AG04449 (cell line): ENCODE measurements around the gene ITIH5.

Experiments
- CTCF ChIA-PET: fragments of 350-600 bp; formaldehyde crosslinking; extraction: SDS; loops from one replicate; lab custom pipeline; 2021; ENCODE audit warnings: antibody characterized with exemption; lab: Yijun Ruan, JAX
- POLR2A ChIA-PET: fragments of 400-600, 350-600 bp; formaldehyde crosslinking; extraction: SDS; loops from one replicate; lab custom pipeline; 2020; ENCODE audit warnings: antibody characterized with exemption, inconsistent platforms; lab: Yijun Ruan, JAX
- DNase-seq: peaks from one replicate; pipeline ENCODE4 v3.0.0-alpha.2; 2010; ENCODE audit warnings: low read depth, low spot score
- H3K4me3 ChIP-seq: 2 replicates; pipeline ENCODE4 v1.5.1; 2011; ENCODE audit warnings: low read depth, mild to moderate bottlenecking, control low read depth, low read length
- TF ChIP-seq, protein P1 (sequence below): IDR thresholded peaks from one replicate; pipeline ENCODE4 v1.5.1; 2011; ENCODE audit warnings: mild to moderate bottlenecking, moderate library complexity, low read length, control low read depth, inconsistent platforms; ENCODE audit not compliant: insufficient read depth; ENCODE audit errors: missing control alignments

The ITIH5 gene

DNA sequence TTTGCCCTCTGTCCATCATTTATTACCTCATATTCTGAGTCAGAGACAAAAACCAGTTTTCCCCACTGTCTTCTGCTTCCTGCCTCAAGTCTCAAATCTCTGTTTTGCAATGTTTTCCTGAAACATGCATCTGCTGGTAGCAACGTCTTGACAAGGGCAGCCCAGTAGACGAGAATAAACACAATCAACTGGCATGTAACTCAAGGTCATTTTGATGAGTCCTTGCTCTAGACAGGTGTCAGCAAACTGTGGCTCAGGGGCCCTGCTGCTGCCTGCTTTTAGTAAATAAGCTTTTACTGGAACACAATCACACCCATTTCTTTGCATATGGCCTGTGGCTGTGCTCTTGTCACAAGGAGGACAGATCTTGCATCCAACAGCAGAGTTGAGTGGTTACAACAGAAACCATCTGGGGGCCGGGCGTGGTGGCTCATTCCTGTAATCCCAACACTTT lies 59.8 kb downstream of the ITIH5 start:
- H3K4me3 ChIP-seq: no peak overlapping the region
- DNase-seq: no peak
- ChIA-PET POLR2A (no interaction called here), CTCF (no interaction called here)
- TF ChIP-seq, protein P1, sequence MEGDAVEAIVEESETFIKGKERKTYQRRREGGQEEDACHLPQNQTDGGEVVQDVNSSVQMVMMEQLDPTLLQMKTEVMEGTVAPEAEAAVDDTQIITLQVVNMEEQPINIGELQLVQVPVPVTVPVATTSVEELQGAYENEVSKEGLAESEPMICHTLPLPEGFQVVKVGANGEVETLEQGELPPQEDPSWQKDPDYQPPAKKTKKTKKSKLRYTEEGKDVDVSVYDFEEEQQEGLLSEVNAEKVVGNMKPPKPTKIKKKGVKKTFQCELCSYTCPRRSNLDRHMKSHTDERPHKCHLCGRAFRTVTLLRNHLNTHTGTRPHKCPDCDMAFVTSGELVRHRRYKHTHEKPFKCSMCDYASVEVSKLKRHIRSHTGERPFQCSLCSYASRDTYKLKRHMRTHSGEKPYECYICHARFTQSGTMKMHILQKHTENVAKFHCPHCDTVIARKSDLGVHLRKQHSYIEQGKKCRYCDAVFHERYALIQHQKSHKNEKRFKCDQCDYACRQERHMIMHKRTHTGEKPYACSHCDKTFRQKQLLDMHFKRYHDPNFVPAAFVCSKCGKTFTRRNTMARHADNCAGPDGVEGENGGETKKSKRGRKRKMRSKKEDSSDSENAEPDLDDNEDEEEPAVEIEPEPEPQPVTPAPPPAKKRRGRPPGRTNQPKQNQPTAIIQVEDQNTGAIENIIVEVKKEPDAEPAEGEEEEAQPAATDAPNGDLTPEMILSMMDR: no peak

DNA sequence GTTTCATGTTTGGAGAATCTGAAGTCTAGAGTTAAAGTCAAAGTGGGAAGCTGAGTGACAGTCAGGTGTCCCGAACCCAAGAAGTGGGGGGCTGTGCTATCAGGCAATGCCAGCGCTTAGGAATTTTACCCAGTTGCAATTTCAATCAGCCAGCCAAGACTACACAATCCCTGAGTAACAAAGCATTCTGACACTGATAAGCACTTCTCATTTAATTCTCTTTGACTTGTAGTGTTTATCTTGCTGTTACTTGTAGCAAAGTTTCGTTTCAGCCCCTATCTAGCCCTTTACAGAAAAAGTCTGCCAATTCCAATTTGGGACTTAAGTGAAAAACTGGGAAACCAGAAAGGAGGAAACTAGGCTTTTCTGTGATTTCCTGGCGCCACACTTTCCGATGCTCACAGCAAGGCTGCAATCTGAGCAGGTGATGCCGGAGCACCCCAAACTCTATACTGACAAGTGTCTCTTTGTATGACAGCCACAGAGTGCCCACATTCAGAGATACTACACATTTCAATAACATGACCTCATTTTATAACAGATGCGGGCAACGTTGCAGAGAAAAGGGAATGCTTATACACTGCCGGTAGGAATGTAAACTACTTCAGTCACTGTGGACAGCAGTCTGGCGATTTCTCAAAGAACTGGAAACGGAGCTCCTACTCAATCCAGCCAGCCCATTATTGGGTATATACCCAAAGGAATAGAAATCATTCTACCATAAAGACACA lies 61.0 kb downstream of the ITIH5 start:
- no peak for DNase-seq
- CTCF ChIA-PET: no interaction called here
- no peak overlapping the region for H3K4me3 ChIP-seq
- TF ChIP-seq, protein P1: no peak
- POLR2A ChIA-PET: no interaction called here

DNA sequence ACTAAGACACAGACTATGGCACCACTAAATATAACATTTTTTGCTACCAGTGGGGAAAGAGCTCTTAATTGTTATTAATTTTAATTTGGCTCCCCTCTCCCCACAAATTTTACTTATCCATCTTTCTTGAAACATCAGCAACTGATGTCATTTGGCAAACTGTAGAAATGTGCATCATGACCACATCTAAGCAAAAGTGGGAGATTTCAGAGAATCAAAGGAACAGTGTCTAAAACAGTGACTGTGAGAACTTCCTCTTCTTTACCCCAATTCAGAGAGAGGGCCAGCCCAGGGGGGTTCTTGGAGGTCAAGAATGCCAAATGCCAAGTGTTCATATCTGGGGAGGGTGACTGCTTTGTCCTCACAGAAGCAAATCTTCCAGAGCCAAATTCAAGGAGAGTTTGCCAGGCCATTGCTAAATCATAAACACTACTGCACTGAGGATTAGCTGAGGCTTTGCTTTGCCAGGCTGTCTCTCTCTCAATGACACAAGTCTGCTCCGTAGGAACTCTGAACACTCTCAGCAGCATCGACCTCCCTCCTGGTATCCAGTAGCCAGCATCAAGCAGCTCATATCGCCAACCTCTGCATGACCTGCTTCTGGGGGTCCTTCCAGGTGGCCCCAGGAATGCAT lies 65.6 kb downstream of the ITIH5 start:
- no peak for DNase-seq
- TF ChIP-seq, protein P1: no peak
- POLR2A ChIA-PET: no interaction called here
- CTCF ChIA-PET: no interaction called here
- no peak overlapping the region for H3K4me3 ChIP-seq

DNA sequence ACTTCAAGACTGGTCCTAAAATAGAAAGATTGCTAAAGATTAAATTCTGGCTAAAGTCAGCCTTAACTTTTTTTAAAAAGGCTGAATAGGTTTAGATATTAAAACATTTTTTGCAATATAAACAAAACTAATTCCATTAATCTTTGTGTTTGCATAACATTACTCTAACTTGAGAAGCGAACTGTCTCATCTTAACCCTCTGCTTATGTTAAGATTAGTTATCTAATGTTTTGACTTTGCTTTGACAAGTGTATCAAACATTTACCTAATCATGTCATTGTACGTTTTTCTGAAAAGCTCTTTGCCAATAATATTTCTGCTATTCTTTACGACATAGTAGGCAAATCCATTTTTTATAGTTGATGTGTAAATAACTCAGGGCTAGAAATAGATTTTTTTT lies 68.0 kb downstream of the ITIH5 start:
- TF ChIP-seq, protein P1: no peak
- ChIA-PET POLR2A (no interaction called here), CTCF (no interaction called here)
- no peak overlapping the region for H3K4me3 ChIP-seq
- no peak for DNase-seq

DNA sequence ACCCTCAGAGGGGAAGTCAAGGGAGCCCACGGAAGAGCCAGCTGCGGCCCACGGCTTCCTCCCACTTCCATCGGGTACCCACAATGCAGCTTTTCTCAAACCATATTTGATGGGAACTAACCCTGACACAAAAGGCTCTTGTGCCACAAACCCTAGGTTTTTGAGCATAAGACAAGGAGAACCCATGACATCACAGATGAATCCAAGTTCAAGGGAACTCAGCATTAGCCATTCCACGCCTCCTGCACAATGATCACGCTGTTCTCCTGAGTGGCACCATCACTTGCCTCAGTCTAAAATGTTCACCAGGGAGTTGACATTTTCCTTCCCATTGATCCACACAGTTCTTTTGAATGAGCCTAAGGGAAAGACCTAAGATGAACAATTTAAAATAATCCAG lies 70.4 kb downstream of the ITIH5 start:
- TF ChIP-seq, protein P1: no peak
- POLR2A ChIA-PET: no interaction called here
- H3K4me3 ChIP-seq: no peak overlapping the region
- CTCF ChIA-PET: no interaction called here
- DNase-seq: no peak

DNA sequence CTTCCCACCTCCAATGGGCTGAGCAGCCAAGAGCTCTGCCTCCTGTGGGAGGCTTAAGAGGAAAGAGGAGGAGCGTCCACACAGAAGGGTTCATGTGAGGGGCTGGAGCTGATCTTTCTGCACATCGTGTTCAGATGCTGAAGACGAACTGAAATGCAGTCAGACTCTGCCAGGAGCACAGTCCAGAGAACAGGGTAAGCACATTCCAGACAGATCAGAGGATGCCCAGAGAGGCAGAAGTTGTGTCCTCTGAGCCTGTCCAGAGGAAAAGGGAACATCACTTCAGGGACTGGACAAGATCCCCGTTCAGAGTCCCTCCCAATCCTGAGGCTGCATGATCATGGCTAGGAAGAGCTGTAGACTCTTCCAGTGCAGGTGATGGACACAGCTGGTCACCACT lies 72.9 kb downstream of the ITIH5 start:
- CTCF ChIA-PET: no interaction called here
- no peak overlapping the region for H3K4me3 ChIP-seq
- no peak for DNase-seq
- TF ChIP-seq, protein P1: no peak
- POLR2A ChIA-PET: no interaction called here
